Activated T-cell treated with anti-CD3 and anti-CD28 coated beads, Interleukin-2, amount 50 U/mL, for 72 hours (primary cell): ENCODE measurements around the gene FSTL4. TPM values are rescaled to one million over a fixed set of nuclear protein-coding genes. Genes with fewer than 3 reads are reported as not detected.
"Not testable (repeated sequence)": the region's sequence is repeated elsewhere in the genome, so short reads cannot be mapped to it uniquely, and the experiment has no call there.

Experiments used
- ATAC-seq, 2 donors: fragments of 150-1000 bp; cut with Tn5 transposase; replicated peaks in 1 of 2; 2 replicates each; pipeline ENCODE4 v1.10.0; 2021; ENCODE audit warnings: moderate library complexity in 2 of 2, mild to moderate bottlenecking in 1 of 2
- DNase-seq, 2 donors: peaks; one replicate each; pipeline ENCODE4 v3.0.0; 2021 to 2022; ENCODE audit warnings: mixed read lengths in 1 of 2
- H3K27ac Mint-ChIP-seq: one replicate; pipeline ENCODE4 v1.8.0; 2022; ENCODE audit warnings: mild to moderate bottlenecking, moderate library complexity, mixed read lengths
- H3K27me3 Mint-ChIP-seq: one replicate; pipeline ENCODE4 v1.8.0; 2022; ENCODE audit warnings: low read depth, mixed read lengths
- H3K36me3 Mint-ChIP-seq, 2 donors: one replicate each; pipeline ENCODE4 v1.8.0; 2022; ENCODE audit warnings: mixed read lengths in 2 of 2, mild to moderate bottlenecking in 1 of 2; ENCODE audit not compliant: insufficient read depth in 2 of 2
- H3K4me1 Mint-ChIP-seq: one replicate; pipeline ENCODE4 v1.8.0; 2022; ENCODE audit warnings: low read depth, mixed read lengths
- H3K4me3 Mint-ChIP-seq, 2 donors: one replicate each; pipeline ENCODE4 v1.8.0; 2022; ENCODE audit warnings: mild to moderate bottlenecking in 2 of 2, mixed read lengths in 2 of 2, moderate library complexity in 2 of 2
- H3K9me3 Mint-ChIP-seq, 2 donors: one replicate each; pipeline ENCODE4 v1.8.0; 2022; ENCODE audit warnings: mixed read lengths in 2 of 2
- total RNA-seq, 2 donors: library from RNA; stranded (reverse); gene quantifications; one replicate each; pipeline ENCODE4 v1.2.3, GENCODE V29; 2022

Gene FSTL4
- total RNA-seq, 2 donors from 2014 or later, result not detected

DNA sequence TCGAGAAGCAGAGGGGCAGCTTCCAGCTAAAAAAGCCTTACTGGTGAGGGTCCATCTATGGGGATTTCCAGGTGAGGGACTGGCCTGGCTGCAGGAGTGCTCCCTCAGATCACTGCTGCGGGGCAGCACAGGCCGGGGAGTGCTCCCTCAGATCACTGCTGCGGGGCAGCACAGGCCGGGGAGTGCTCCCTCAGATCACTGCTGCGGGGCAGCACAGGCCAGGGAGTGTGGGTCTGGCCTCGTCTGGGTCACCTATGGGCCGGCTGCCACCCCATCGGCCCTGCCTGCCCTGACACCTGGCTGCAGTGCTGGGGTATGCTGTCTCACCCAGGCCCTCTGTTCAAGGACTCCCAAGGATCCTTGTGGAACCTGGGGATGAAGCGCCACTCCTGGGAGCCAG lies 167.1 kb downstream of the FSTL4 start:
- not testable (repeated sequence) for H3K27ac Mint-ChIP-seq, H3K4me1 Mint-ChIP-seq, H3K9me3 Mint-ChIP-seq, H3K27me3 Mint-ChIP-seq, ATAC-seq, DNase-seq, H3K36me3 Mint-ChIP-seq, H3K4me3 Mint-ChIP-seq

- no peaks in the 10 kb centered on the region for H3K27me3 Mint-ChIP-seq
- DNase-seq (no peak), ATAC-seq (no peak)
- H3K27ac Mint-ChIP-seq, result no peak overlapping the region
- no peaks in the 10 kb centered on the region for H3K9me3 Mint-ChIP-seq
- H3K4me3 Mint-ChIP-seq, result no peak overlapping the region
- no peaks in the 10 kb centered on the region for H3K36me3 Mint-ChIP-seq
- peaks cover 6% of the 10 kb centered on the region for H3K4me1 Mint-ChIP-seq
Measured at GRCh38 chr5:133444711-133445110, 167.6 kb downstream of the FSTL4 start.

- H3K4me3 Mint-ChIP-seq, result no peak overlapping the region
- peaks cover 19% of the 10 kb centered on the region for H3K27me3 Mint-ChIP-seq
- DNase-seq (no peak), ATAC-seq (no peak)
- H3K27ac Mint-ChIP-seq, result no peak overlapping the region
- peaks cover 6% of the 10 kb centered on the region for H3K4me1 Mint-ChIP-seq
- no peaks in the 10 kb centered on the region for H3K36me3 Mint-ChIP-seq
- H3K9me3 Mint-ChIP-seq, result no peaks in the 10 kb centered on the region
Measured at GRCh38 chr5:133441166-133441815, 171.1 kb downstream of the FSTL4 start.

DNA sequence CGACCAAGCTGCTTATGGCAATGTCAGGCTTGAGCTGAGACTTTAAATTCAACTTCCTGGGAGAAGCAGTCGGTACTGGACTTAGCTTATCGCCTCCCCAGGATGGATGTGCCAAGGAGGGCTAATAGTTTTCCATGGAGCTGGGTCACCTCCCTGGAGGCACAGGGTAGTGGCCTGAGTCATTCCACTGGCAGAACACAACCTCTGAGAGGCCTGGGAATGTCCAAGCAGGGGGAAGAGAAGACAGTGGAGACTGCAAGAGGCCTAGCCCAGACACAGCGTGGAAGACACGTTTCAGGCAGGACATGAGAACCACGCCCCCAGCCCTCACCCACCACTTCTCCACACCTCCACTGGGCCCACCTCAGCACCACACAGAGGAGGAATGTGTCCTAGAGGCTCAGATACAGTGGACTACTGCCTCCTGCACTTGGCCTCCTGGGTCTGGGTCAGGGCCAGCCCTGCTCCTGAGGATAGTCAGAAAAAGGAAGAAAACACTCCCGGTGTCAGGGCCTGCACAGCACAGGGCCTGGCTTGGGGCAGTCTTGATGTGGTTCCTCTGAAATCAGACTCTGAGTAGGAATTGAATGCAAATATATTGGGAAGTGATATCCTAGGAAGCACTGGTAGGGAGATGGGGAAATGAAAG lies 171.8 kb downstream of the FSTL4 start:
- peaks cover 6% of the 10 kb centered on the region for H3K4me1 Mint-ChIP-seq
- DNase-seq (no peak), ATAC-seq (no peak)
- H3K36me3 Mint-ChIP-seq, result no peaks in the 10 kb centered on the region
- no peak overlapping the region for H3K27ac Mint-ChIP-seq
- H3K27me3 Mint-ChIP-seq, result peaks cover 24% of the 10 kb centered on the region
- H3K9me3 Mint-ChIP-seq, result no peaks in the 10 kb centered on the region
- H3K4me3 Mint-ChIP-seq, result no peak overlapping the region

DNA sequence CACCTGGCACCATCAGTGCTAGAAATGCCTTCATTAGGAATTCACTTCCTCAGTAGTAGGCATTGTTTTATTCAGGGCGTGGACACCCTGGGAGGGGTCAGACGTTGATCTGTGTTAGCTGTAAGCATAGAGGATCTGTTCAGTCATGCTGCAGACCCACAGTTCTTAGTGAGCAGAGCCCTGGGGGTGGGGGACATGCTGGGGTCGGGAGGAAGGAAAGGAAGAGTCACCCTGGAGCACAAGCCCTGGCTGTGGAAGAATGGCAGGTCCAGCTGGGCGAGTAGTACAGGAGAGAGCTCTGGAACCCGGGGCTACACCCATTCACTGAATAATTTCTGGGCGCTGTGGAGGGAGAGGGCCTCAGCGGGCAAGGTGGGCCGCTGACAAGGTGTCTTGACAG lies 172.5 kb downstream of the FSTL4 start:
- H3K27ac Mint-ChIP-seq, result no peak overlapping the region
- ATAC-seq (no peak), DNase-seq (no peak)
- H3K4me3 Mint-ChIP-seq, result no peak overlapping the region
- peaks cover 24% of the 10 kb centered on the region for H3K27me3 Mint-ChIP-seq
- no peaks in the 10 kb centered on the region for H3K9me3 Mint-ChIP-seq
- H3K36me3 Mint-ChIP-seq, result no peaks in the 10 kb centered on the region
- H3K4me1 Mint-ChIP-seq, result peaks cover 6% of the 10 kb centered on the region

- Mint-ChIP-seq H3K27me3 (peaks cover 27% of the 10 kb centered on the region), H3K4me3 (no peak overlapping the region), H3K27ac (no peak overlapping the region), H3K9me3 (no peaks in the 10 kb centered on the region), H3K4me1 (peaks cover under 1% of the 10 kb centered on the region), H3K36me3 (no peaks in the 10 kb centered on the region)
- DNase-seq (no peak), ATAC-seq (no peak)
Measured at GRCh38 chr5:133438487-133438886, 173.9 kb downstream of the FSTL4 start.

GRCh38 chr5:133434336-133434735 lies 178.0 kb downstream of the FSTL4 start:
- Mint-ChIP-seq H3K36me3 (no peaks in the 10 kb centered on the region), H3K27me3 (peaks cover 46% of the 10 kb centered on the region), H3K9me3 (no peaks in the 10 kb centered on the region), H3K27ac (no peak overlapping the region), H3K4me1 (no peaks in the 10 kb centered on the region), H3K4me3 (no peak overlapping the region)
- ATAC-seq (no peak), DNase-seq (no peak)

GRCh38 chr5:133433641-133434040 lies 178.7 kb downstream of the FSTL4 start:
- no peak for ATAC-seq

DNA sequence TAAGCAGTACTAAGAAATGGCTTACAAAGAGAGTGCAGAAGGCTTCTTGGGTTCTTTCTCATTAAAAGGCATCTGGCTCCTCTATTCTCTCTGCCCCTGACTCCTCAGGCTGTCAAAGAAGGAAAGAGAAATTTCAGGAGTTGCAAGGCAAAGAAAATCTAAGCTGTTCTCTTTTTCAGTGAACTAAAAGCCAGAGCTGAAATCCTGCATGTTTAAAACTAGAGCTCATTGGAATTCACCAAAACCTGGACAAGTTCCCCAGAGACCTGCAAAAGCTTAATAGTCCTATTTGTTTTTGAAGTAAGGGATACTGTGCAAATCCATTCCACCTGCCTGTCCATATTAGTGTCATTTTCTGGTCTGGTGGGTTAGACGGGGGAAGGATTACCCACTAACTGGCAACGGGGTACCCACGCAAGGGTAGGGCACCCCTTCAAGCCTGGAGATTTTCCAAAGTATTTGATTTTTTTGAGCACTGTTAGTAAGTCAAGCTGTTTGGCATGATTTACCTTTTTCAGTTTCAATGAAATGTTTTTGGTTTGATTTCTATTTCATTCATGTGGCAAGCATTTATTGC lies 179.3 kb downstream of the FSTL4 start:
- Mint-ChIP-seq H3K36me3 (no peaks in the 10 kb centered on the region), H3K4me1 (no peaks in the 10 kb centered on the region), H3K27ac (no peak overlapping the region), H3K9me3 (no peaks in the 10 kb centered on the region), H3K27me3 (peaks cover 37% of the 10 kb centered on the region), H3K4me3 (no peak overlapping the region)
- ATAC-seq (no peak), DNase-seq (no peak)

More at GRCh38 chr5:133433641-133434040, 178.7 kb downstream of the FSTL4 start:
- no peaks in the 10 kb centered on the region for H3K4me1 Mint-ChIP-seq
- DNase-seq, result no peak
- no peak overlapping the region for H3K27ac Mint-ChIP-seq
- peaks cover 43% of the 10 kb centered on the region for H3K27me3 Mint-ChIP-seq
- no peaks in the 10 kb centered on the region for H3K36me3 Mint-ChIP-seq
- H3K9me3 Mint-ChIP-seq, result no peaks in the 10 kb centered on the region
- no peak overlapping the region for H3K4me3 Mint-ChIP-seq

- no peaks in the 10 kb centered on the region for H3K36me3 Mint-ChIP-seq
- peaks cover 34% of the 10 kb centered on the region for H3K27me3 Mint-ChIP-seq
- no peaks in the 10 kb centered on the region for H3K9me3 Mint-ChIP-seq
- no peak overlapping the region for H3K27ac Mint-ChIP-seq
- H3K4me3 Mint-ChIP-seq, result no peak overlapping the region
- DNase-seq, result no peak
- no peaks in the 10 kb centered on the region for H3K4me1 Mint-ChIP-seq
- ATAC-seq, result no peak
Measured at GRCh38 chr5:133431326-133431865, 180.9 kb downstream of the FSTL4 start.

GRCh38 chr5:133430095-133430494 lies 182.2 kb downstream of the FSTL4 start:
- Mint-ChIP-seq H3K4me3 (no peak overlapping the region), H3K27ac (no peak overlapping the region), H3K27me3 (peaks cover 33% of the 10 kb centered on the region), H3K36me3 (no peaks in the 10 kb centered on the region), H3K9me3 (no peaks in the 10 kb centered on the region), H3K4me1 (no peaks in the 10 kb centered on the region)
- no peak for DNase-seq
- no peak for ATAC-seq

DNA sequence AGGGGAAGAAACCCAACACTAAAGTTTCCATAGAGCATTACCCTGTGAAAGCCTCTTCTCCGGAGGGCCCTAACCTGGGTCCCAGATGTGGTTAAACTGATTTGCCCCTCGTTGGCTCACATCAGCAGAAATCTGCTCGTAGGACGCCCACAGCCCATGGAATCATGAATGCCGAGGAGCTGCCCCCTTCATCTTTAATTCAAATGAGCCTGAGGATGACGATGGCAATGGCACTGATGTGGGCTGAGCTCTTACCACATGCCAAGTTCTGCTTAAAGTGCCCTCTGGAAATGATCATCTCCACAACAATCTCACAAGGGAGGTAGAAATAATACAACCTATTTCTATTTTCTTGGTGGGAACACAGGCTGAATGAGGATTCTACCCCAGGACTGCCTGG lies 183.3 kb downstream of the FSTL4 start:
- Mint-ChIP-seq H3K4me3 (no peak overlapping the region), H3K27me3 (peaks cover 33% of the 10 kb centered on the region), H3K4me1 (peaks cover 2% of the 10 kb centered on the region), H3K36me3 (no peaks in the 10 kb centered on the region), H3K27ac (no peak overlapping the region), H3K9me3 (no peaks in the 10 kb centered on the region)
- DNase-seq, result no peak
- ATAC-seq, result no peak

DNA sequence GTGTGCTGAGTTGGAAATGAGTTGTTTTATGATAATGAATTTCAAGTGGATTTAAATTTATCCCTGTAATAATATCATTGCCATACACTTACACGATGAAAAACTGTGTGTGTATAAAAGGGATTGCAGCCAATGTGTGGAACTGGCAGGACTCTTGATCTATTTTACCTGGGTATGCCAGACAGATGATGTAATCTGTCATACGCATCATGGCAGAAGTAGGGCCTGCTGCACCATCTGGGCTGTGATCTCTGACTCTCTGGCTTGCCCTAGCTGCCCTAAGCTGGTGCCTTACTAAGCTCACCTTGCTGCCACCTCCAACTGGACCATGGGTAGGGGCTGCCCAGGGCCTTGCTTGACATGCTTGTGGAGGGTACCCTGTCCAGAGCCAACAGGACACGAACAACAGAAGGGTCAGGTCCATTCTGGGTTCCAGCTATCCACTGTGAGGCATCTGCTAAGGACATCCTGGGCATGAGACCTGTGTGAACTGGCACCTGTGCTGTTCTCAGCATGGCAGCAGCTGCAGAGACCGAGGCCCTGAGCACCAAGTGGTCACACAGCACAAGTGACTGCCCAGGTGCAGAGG lies 184.2 kb downstream of the FSTL4 start:
- Mint-ChIP-seq H3K36me3 (no peaks in the 10 kb centered on the region), H3K4me3 (no peak overlapping the region), H3K27me3 (peaks cover 26% of the 10 kb centered on the region), H3K4me1 (peaks cover 11% of the 10 kb centered on the region), H3K9me3 (no peaks in the 10 kb centered on the region), H3K27ac (no peak overlapping the region)
- ATAC-seq (no peak), DNase-seq (no peak)
